ENCODE measurements around the gene CLHC1.
A peak's percentile ranks its signal among the peaks of the same experiment; 100 is the strongest.
"Not testable (repeated sequence)": the region's sequence is repeated elsewhere in the genome, so short reads cannot be mapped to it uniquely, and the experiment has no call there.

Gene CLHC1

GRCh38 chr2:55232084-55232862 is at the start of gene CLHC1, which contains the start of gene RPS27A:
Gene CLHC1 (minus strand): TSS chr2:55232293. CDS start chr2:55222411, 9,882 bp downstream.
Gene RPS27A (plus strand): TSS chr2:55232688. CDS start chr2:55232825, 137 bp downstream.
- peaks cover 4 to 6% of the 10 kb centered on the region in 2 donors for H3K9me3 Mint-ChIP-seq
- peak within 1 kb of the TSS; percentile 100 for H3K27ac Mint-ChIP-seq
- peak; percentile 83 to 89 for ATAC-seq (replicated peaks)
- peaks cover 32 to 52% of the 10 kb centered on the region in 2 donors for H3K36me3 Mint-ChIP-seq
- peak; percentile 87 for DNase-seq
- peak within 1 kb of the TSS; percentile 97 to 100 for H3K4me3 Mint-ChIP-seq
- peaks cover 39 to 68% of the 10 kb centered on the region in 2 donors for H3K4me1 Mint-ChIP-seq
- no peaks in the 10 kb centered on the region for H3K27me3 Mint-ChIP-seq

GRCh38 chr2:55280851-55281546 is 48.9 kb upstream of the CLHC1 start:
- ATAC-seq (replicated peaks); H3K36me3 Mint-ChIP-seq; H3K9me3 Mint-ChIP-seq; H3K27me3 Mint-ChIP-seq; DNase-seq; H3K27ac Mint-ChIP-seq: not testable (repeated sequence)
- Mint-ChIP-seq H3K4me3 (peak overlapping the region; percentile 17 to 37), H3K4me1 (peaks cover 4 to 14% of the 10 kb centered on the region in 2 donors)

- not testable (repeated sequence) for H3K36me3 Mint-ChIP-seq; H3K4me3 Mint-ChIP-seq; DNase-seq; ATAC-seq (replicated peaks); H3K9me3 Mint-ChIP-seq; H3K27ac Mint-ChIP-seq; H3K27me3 Mint-ChIP-seq
- peaks cover 4 to 14% of the 10 kb centered on the region in 2 donors for H3K4me1 Mint-ChIP-seq
These were observed 47.8 kb upstream of the CLHC1 start for GRCh38 chr2:55279859-55280424.

GRCh38 chr2:55279214-55279835 is 47.2 kb upstream of the CLHC1 start:
- not testable (repeated sequence) for H3K4me3 Mint-ChIP-seq; DNase-seq; H3K36me3 Mint-ChIP-seq; H3K27me3 Mint-ChIP-seq; H3K9me3 Mint-ChIP-seq; ATAC-seq (replicated peaks); H3K27ac Mint-ChIP-seq
- H3K4me1 Mint-ChIP-seq: peaks cover 4 to 14% of the 10 kb centered on the region in 2 donors

GRCh38 chr2:55277310-55277709 is 45.2 kb upstream of the CLHC1 start:
- ATAC-seq (replicated peaks): no peak
- Mint-ChIP-seq H3K4me3 (no peak overlapping the region), H3K27me3 (no peaks in the 10 kb centered on the region), H3K9me3 (no peaks in the 10 kb centered on the region), H3K4me1 (no peaks in the 10 kb centered on the region), H3K27ac (no peak overlapping the region), H3K36me3 (no peaks in the 10 kb centered on the region)
- no peak for DNase-seq

GRCh38 chr2:55274346-55274745 is 42.3 kb upstream of the CLHC1 start:
- ATAC-seq (replicated peaks); H3K27ac Mint-ChIP-seq; H3K9me3 Mint-ChIP-seq; H3K36me3 Mint-ChIP-seq; H3K27me3 Mint-ChIP-seq; DNase-seq; H3K4me3 Mint-ChIP-seq: not testable (repeated sequence)
- H3K4me1 Mint-ChIP-seq: peaks cover 0 to 13% of the 10 kb centered on the region in 2 donors

- H3K27ac Mint-ChIP-seq: peak overlapping the region; percentile 95
- ATAC-seq (replicated peaks) (peak in 1 of 2 donors; percentile 7), DNase-seq (no peak)
- peak overlapping the region; percentile 95 to 97 for H3K4me3 Mint-ChIP-seq
- no peaks in the 10 kb centered on the region for H3K9me3 Mint-ChIP-seq
- peaks cover 0 to 11% of the 10 kb centered on the region in 2 donors for H3K36me3 Mint-ChIP-seq
- peaks cover 0 to 13% of the 10 kb centered on the region in 2 donors for H3K4me1 Mint-ChIP-seq
- H3K27me3 Mint-ChIP-seq: no peaks in the 10 kb centered on the region
These were observed 37.5 kb upstream of the CLHC1 start for GRCh38 chr2:55269645-55269990.

- peaks cover 0 to 13% of the 10 kb centered on the region in 2 donors for H3K4me1 Mint-ChIP-seq
- H3K36me3 Mint-ChIP-seq: peaks cover 2 to 17% of the 10 kb centered on the region in 2 donors
- no peaks in the 10 kb centered on the region for H3K27me3 Mint-ChIP-seq
- peak within 1 kb of the TSS; percentile 95 to 97 for H3K4me3 Mint-ChIP-seq
- peak; percentile 98 to 99 for ATAC-seq (replicated peaks)
- peak within 1 kb of the TSS; percentile 95 for H3K27ac Mint-ChIP-seq
- H3K9me3 Mint-ChIP-seq: no peaks in the 10 kb centered on the region
- DNase-seq: peak; percentile 94
These were observed 37.0 kb upstream of the CLHC1 start, which contains the start of gene MTIF2 for GRCh38 chr2:55268907-55269644. Gene MTIF2 (minus strand): TSS chr2:55269231. CDS start chr2:55263858, 5,373 bp downstream.

- Mint-ChIP-seq H3K36me3 (peaks cover 2 to 18% of the 10 kb centered on the region in 2 donors), H3K27me3 (no peaks in the 10 kb centered on the region), H3K4me3 (peak overlapping the region; percentile 95 to 97), H3K4me1 (peaks cover 0 to 13% of the 10 kb centered on the region in 2 donors), H3K27ac (peak overlapping the region; percentile 95), H3K9me3 (no peaks in the 10 kb centered on the region)
- ATAC-seq (replicated peaks) (no peak), DNase-seq (no peak)
These were observed 36.3 kb upstream of the CLHC1 start for GRCh38 chr2:55268288-55268906.

GRCh38 chr2:55259586-55259985 is 27.5 kb upstream of the CLHC1 start:
- not testable (repeated sequence) for H3K27me3 Mint-ChIP-seq; DNase-seq; H3K4me3 Mint-ChIP-seq; H3K9me3 Mint-ChIP-seq; ATAC-seq (replicated peaks); H3K4me1 Mint-ChIP-seq; H3K27ac Mint-ChIP-seq
- H3K36me3 Mint-ChIP-seq: peaks cover 11 to 32% of the 10 kb centered on the region in 2 donors

GRCh38 chr2:55252832-55253231 is 20.7 kb upstream of the CLHC1 start:
- ATAC-seq (replicated peaks) (no peak), DNase-seq (no peak)
- H3K9me3 Mint-ChIP-seq: no peaks in the 10 kb centered on the region
- H3K36me3 Mint-ChIP-seq: peaks cover 31 to 34% of the 10 kb centered on the region in 2 donors
- no peaks in the 10 kb centered on the region for H3K4me1 Mint-ChIP-seq
- no peak overlapping the region for H3K4me3 Mint-ChIP-seq
- H3K27ac Mint-ChIP-seq: no peak overlapping the region
- H3K27me3 Mint-ChIP-seq: no peaks in the 10 kb centered on the region

GRCh38 chr2:55247025-55247424 is 14.9 kb upstream of the CLHC1 start:
- ATAC-seq (replicated peaks) (no peak), DNase-seq (no peak)
- Mint-ChIP-seq H3K4me1 (peaks cover 2 to 4% of the 10 kb centered on the region in 2 donors), H3K27ac (no peak overlapping the region), H3K4me3 (no peak overlapping the region), H3K36me3 (peaks cover 38 to 41% of the 10 kb centered on the region in 2 donors), H3K27me3 (no peaks in the 10 kb centered on the region), H3K9me3 (no peaks in the 10 kb centered on the region)

- Mint-ChIP-seq H3K4me3 (no peak overlapping the region), H3K4me1 (peaks cover 2 to 7% of the 10 kb centered on the region in 2 donors), H3K27me3 (no peaks in the 10 kb centered on the region), H3K27ac (no peak overlapping the region), H3K36me3 (peaks cover 38 to 47% of the 10 kb centered on the region in 2 donors), H3K9me3 (no peaks in the 10 kb centered on the region)
- DNase-seq (no peak), ATAC-seq (replicated peaks) (no peak)
These were observed 13.3 kb upstream of the CLHC1 start for GRCh38 chr2:55245411-55245810.
